HG02610 (cell line): Measurements from ENCODE around the gene HACD2.

Source experiments
- ATAC-seq: cut with Tn5 transposase; IDR thresholded peaks from one replicate; pipeline ENCODE4 v1.9.1; 2021; ENCODE audit warnings: mild to moderate bottlenecking, moderate library complexity; ENCODE audit not compliant: unreplicated experiment

Gene HACD2

DNA sequence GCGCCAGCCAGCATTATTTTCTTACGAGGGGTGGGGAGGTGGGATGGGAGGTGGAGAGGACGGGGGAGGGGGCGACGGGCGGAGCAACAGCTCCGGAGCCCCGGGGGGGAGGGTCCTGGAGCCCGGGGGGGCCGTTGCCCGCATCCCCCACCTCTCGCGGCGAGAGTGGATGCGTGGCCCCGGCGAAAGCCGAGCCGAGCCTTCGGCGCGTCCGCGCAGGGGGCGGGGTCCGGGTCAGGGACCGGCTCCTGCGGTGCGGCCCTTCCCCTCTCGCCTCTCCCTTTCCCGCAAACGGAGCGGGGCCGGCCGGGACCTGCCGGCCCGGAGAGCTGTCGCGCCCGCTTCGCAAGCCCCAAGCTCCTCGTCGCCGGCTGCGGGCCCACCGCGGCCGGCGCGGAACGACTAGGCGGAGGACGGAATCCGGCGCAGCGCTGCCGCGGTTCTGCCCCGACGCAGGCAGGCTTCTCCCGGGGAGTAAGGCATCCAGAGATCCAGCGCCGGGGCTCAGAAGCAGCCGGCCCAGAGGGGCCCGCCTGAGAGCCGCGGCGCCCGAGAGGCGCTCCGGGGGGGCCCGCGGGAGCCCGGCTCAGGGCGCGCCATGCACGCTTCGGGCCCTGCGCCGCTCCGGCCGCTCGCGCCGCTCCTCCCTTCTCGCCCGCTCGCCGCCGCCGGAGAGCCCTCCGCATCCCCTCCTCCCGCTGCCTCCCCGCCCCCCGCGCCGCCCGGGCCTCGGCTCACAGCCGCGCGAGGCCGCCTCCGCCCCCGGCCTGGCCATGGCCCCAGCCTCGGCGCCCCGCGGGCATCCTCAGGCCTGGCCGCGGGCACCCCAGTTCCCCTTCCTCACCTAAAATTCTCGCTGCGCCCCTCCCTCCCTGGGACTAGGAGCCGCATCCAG, 135.5 kb downstream of the HACD2 start:
- no peak for ATAC-seq

DNA sequence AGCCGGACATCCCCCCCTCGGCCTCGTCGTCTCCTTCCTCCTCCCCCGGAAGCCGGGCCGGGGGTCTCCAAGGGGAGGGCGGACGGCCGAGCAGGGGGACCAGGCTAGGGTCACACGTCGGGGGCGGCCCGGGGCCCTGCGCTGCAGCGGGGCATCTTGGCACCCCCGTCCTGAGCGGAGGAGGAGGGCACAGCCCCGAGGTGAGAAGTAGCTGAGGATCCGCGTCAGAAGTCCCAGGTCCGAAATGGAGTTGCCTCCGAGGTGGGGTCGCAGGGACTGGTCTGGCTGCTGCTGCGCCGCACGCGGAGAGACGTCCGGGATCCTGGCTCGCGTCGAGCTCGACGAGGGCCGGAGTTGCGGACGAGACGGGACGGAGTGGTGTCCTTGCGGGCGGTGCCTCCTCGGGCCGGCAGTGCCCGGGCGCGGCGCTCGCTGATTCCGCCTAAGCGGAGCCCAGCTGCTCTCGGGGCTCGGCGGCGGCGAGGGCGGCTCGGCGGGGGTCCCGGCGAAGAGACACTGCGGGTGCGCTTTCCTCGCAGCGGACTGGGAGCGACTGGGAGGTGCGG, 136.2 kb downstream of the HACD2 start, which contains the start of gene ADCY5:
TSS of gene ADCY5 (minus strand) at position 555 of the 566 bp plus-strand sequence. CDS start at position 10, 545 bp downstream.
- no peak for ATAC-seq

DNA sequence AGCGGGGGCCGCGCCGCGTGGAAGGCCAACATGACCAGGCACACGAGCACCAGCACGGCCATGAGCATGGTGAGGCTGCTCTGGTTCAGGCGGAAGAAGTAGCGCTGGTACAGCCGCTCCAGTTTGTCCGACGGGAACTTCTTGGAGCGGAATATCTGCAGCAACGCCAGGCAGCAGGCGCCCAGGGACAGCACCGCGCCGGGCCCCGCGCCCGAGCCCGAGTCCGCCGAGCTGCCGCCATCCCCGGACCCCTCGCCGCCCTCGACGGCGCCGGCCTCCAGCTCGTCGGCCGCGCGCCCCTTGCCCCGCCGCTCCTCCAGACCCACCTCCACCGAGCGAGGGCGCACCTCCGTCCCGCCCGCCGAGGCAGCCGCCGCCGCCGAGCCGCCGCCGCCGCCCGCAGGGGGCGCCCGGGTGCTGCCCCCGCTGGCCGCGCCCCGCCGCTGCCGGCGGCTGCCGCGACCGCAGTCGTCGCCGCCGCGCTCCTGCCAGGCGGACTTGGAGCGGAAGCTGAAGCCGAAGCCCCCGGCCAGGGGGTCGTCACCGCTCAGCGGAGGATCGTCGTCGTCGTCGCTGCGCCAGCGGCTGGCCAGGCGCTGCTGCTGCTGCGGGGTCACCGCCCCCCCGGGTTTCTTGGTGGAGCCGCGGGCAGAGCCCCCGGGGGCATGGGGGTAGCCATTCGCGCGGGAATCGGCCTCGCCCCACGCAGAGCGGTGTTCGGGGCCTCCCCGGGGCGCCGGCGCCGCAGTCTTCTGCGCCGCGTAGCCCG, 136.9 kb downstream of the HACD2 start:
- no peak for ATAC-seq

DNA sequence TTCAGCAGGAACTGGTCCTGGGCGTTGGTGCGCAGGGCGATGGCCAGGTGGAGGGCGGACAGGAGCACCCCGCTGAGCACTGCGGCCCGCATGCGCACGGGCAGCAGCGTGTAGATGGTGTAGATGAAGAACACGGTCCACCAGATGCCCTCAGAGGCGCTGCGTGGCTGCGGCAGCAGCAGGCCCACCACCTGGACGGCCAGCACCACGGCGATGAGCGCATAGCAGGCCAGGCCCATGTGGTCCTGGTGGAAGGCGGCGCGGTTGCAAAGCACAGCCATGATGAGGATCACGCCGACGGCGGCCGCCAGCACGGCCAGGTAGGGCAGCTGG, 137.5 kb downstream of the HACD2 start:
- no peak for ATAC-seq

DNA sequence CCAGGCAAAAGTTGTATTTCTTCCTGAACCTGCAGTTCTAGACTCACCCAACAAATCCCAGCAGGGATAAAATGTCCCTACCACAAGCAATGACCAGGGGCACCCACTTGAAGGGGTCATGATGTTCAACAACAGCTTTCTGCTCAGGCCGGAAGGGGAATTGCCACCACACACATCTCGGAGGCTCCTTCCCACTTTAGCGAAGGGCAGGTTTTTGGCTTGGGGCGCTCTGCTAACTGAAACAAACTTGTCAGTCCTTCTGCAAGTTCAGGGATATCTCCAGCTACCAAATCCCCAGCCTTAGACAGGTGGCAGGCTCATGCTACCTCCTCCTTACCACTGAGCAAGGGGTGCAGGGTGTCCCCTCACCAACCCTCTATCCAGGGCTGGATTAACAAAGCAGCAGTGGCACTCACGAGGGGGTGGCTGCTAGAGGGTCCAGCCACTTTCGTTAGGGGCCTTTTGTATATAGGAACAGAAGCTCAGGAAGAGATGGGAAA, 138.2 kb downstream of the HACD2 start:
- ATAC-seq: no peak

DNA sequence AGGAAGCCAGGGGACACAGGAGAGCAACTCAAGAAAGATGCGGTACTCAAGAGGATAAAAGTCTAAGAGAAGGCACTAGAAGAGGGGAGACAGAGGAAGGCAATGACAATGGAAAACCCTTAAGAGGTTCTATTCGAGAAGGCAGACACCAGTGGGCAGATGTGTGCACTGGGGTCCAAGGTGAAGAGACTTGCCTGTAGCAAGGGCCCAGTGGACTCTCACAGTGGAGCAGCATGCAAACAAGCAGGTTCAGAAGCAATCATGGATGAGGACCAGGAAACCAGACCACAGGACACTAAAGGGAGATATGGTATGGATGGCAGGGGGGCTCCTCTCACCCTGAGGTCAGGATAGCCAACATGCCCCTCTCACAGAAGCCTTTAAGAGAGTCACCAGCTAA, 138.6 kb downstream of the HACD2 start:
- no peak for ATAC-seq

DNA sequence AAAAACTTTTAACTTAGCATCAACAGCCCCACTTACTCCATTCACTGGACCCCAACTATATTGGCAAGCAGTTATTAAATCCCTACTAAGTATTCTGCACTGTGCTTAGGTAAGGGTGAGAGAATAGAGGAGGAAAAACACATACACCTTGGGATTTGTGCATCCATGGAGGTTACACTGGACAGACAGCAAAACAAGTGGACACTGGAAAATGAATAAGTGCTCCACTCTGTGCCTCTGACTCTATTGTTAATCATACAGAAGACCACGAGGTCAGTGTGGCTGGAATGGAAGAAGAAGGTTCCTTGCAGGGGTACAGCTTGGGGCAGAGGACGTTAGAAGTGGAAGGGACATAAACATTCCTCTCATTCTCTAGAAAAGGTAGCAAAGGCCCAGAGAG, 139.2 kb downstream of the HACD2 start:
- no peak for ATAC-seq

DNA sequence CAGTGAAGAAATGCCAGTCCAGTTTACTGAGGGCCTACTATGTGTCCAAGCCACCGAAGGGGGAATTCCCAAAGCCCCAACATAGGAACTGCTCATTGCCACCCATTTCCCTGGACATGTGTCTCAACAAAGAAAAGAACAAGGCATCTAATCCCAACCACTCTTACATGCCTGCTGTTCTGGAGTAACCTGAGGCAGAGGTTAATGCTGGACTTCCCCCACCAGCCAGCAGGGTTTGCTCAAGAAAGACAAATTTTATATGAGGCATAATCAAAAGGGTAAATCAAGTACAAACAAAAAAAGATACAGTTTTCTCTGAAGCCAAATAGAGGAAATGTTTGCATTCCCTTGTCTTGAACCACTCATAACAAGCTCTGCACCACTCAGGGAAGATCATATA, 140.1 kb downstream of the HACD2 start:
- ATAC-seq: no peak

DNA sequence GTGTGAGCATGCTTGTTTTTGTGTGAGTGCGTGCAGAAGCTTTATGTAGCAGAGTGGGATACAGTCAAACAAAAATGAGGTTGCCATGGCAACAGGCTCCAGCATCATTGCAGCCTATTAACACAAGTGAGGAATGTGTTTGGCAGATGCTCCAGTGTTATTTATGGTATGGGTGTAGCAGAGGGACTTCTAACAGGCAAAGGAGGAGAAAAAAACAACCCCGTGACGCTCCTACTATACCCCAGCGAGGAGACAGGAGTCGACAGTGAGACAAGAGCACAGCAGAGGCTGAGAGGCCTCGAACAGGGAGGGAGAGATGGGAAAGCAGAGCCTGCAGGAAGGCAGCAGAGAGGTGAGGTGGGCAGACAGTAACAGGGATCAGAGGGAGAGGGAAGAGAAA, 140.8 kb downstream of the HACD2 start:
- ATAC-seq: no peak

DNA sequence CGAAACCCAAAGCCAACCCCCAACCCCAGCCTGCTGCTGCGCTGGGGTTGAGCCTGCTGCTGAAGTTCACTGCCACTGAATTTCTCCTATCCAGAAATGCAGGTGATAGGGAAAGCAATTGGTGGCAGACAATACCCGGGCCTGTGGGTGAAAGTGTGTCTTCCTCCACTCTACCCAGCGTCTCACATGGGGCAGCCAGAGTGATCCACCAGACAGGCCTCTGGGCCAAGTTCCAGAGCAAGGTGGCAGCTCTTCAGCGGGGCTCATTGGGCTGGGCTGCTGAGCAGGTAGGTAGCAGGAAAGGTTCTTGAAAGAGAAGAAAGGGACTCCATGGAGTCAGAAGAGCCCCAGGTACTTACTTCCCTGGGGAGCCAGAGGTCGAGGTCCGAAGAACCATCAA, 141.9 kb downstream of the HACD2 start:
- ATAC-seq: no peak

DNA sequence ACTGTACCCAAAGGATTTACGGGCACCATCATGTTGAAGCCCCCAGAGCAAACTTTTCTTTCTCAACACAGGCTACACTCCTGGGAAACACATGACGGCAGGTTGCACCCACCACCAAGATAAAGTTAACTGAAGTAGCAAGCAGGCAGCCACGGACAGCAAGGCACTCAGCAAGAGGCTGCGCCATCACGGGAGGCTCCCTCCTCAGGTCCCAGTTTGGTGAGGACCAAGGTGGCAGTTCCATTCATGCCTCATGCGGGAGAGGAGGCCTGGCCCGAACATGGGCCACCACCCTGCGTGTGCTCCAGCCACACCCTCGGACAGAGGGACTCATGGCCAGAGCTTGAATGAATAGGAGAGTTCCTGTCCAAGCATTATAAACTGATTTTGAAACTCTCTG, 142.7 kb downstream of the HACD2 start:
- ATAC-seq: no peak
